Astrocyte (in vitro differentiated cells and primary cell): ENCODE measurements around the gene CD300LD. TPM values are rescaled to one million over a fixed set of nuclear protein-coding genes. Genes with fewer than 3 reads are reported as not detected.

ENCODE experiments used
- DNase-seq: peaks from one replicate; pipeline ENCODE4 v3.0.0-alpha.2; 2010; ENCODE audit warnings: low read depth
- FAIRE-seq: peaks from 2 replicates; lab custom pipeline; 2011; peaks lifted over from hg19 to GRCh38; lab: Jason Lieb, UNC
- H2AFZ ChIP-seq: 2 replicates; pipeline ENCODE4 v1.6.0; 2012; ENCODE audit warnings: low read depth, low read length, inconsistent platforms
- H3K27ac ChIP-seq: 2 replicates; pipeline ENCODE4 v1.5.1; 2011; ENCODE audit warnings: low read depth, low read length, inconsistent platforms
- H3K27me3 ChIP-seq: 2 replicates; pipeline ENCODE4 v1.6.0; 2011; ENCODE audit warnings: low read length, inconsistent platforms; ENCODE audit not compliant: insufficient read depth
- H3K36me3 ChIP-seq: 2 replicates; pipeline ENCODE4 v1.5.1; 2011; ENCODE audit warnings: low read length, inconsistent platforms; ENCODE audit not compliant: insufficient read depth
- H3K4me1 ChIP-seq: 2 replicates; pipeline ENCODE4 v1.5.1; 2011; ENCODE audit warnings: low read length, inconsistent platforms; ENCODE audit not compliant: insufficient read depth
- H3K4me2 ChIP-seq: 2 replicates; pipeline ENCODE4 v1.6.0; 2012; ENCODE audit warnings: low read length, inconsistent platforms
- H3K4me3 ChIP-seq: 2 replicates; pipeline ENCODE4 v1.5.1; 2011; ENCODE audit warnings: low read depth, mild to moderate bottlenecking, low read length, inconsistent platforms; ENCODE audit not compliant: insufficient read depth
- H3K79me2 ChIP-seq: 2 replicates; pipeline ENCODE4 v1.6.0; 2012; ENCODE audit warnings: mild to moderate bottlenecking, low read length, inconsistent platforms; ENCODE audit not compliant: insufficient read depth
- H3K9ac ChIP-seq: 2 replicates; pipeline ENCODE4 v1.6.0; 2012; ENCODE audit warnings: mild to moderate bottlenecking, low read length, inconsistent platforms
- H3K9me3 ChIP-seq: 2 replicates; pipeline ENCODE4 v1.5.1; 2012; ENCODE audit warnings: low read depth, mild to moderate bottlenecking, low read length, inconsistent platforms; ENCODE audit not compliant: insufficient read depth
- H4K20me1 ChIP-seq: 2 replicates; pipeline ENCODE4 v1.6.0; 2012; ENCODE audit warnings: low read length, inconsistent platforms; ENCODE audit not compliant: insufficient read depth
- H3K27ac Mint-ChIP-seq: one replicate; pipeline ENCODE4 v1.8.0; 2021; ENCODE audit warnings: mild to moderate bottlenecking, mixed read lengths; ENCODE audit not compliant: unreplicated experiment
- H3K27me3 Mint-ChIP-seq: one replicate; pipeline ENCODE4 v1.8.0; 2021; ENCODE audit warnings: low read depth, mixed read lengths; ENCODE audit not compliant: unreplicated experiment
- H3K36me3 Mint-ChIP-seq: one replicate; pipeline ENCODE4 v1.8.0; 2021; ENCODE audit warnings: low read depth, mixed read lengths; ENCODE audit not compliant: unreplicated experiment
- H3K4me1 Mint-ChIP-seq: one replicate; pipeline ENCODE4 v1.8.0; 2021; ENCODE audit warnings: low read depth, mixed read lengths; ENCODE audit not compliant: unreplicated experiment
- H3K4me3 Mint-ChIP-seq: one replicate; pipeline ENCODE4 v1.8.0; 2021; ENCODE audit warnings: mild to moderate bottlenecking, moderate library complexity, mixed read lengths; ENCODE audit not compliant: unreplicated experiment
- H3K9me3 Mint-ChIP-seq: one replicate; pipeline ENCODE4 v1.8.0; 2021; ENCODE audit warnings: mild to moderate bottlenecking, mixed read lengths; ENCODE audit not compliant: unreplicated experiment
- EZH2 ChIP-seq: IDR thresholded peaks from 2 replicates; pipeline ENCODE4 v1.6.1; 2012; ENCODE audit warnings: mild to moderate bottlenecking, low read length, inconsistent platforms; ENCODE audit not compliant: insufficient read depth
- total RNA-seq: library from RNA; stranded (reverse); gene quantifications from 2 replicates; pipeline ENCODE4 v1.2.1, GENCODE V29; 2021
- TF ChIP-seq, protein P1 (sequence below): IDR thresholded peaks from 2 replicates; pipeline ENCODE4 v1.5.1; 2011; ENCODE audit warnings: low read depth, mild to moderate bottlenecking, inconsistent platforms, low read length, moderate library complexity; ENCODE audit not compliant: insufficient read depth

CD300LD gene
- total RNA-seq, 1 donor from 2014 or later: not detected

DNA sequence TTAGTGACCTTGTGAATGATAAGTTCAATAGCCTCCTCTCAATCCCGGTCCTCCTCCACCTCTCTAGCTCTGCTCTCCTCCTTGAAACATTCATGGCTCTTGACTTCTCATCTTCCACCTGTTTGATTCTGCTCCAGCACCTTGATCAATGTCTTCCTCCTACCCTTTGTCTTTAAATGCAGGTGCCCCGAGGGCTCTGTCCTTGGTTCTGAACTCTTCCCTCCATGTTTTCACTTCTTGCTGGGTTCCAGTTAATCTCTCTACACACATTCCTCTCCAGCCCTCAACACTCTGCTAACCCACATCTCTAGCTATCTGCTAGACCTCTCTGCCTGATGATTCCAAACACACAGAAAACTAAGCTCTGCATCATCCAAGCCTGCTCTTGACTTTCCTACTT, 18.0 kb upstream of the CD300LD start:
- H3K4me3 ChIP-seq: no peak overlapping the region
- Mint-ChIP-seq H3K4me1 (peaks cover 8% of the 10 kb centered on the region), H3K9me3 (peaks cover 7% of the 10 kb centered on the region), H3K27me3 (peaks cover 56% of the 10 kb centered on the region), H3K36me3 (no peaks in the 10 kb centered on the region), H3K4me3 (no peak overlapping the region), H3K27ac (no peak overlapping the region)
- no peaks in the 10 kb centered on the region for H3K79me2 ChIP-seq
- H3K9ac ChIP-seq: no peak overlapping the region
- no peaks in the 10 kb centered on the region for H3K9me3 ChIP-seq
- H3K27ac ChIP-seq: no peak overlapping the region
- no peak for TF ChIP-seq EZH2
- TF ChIP-seq, protein P1, sequence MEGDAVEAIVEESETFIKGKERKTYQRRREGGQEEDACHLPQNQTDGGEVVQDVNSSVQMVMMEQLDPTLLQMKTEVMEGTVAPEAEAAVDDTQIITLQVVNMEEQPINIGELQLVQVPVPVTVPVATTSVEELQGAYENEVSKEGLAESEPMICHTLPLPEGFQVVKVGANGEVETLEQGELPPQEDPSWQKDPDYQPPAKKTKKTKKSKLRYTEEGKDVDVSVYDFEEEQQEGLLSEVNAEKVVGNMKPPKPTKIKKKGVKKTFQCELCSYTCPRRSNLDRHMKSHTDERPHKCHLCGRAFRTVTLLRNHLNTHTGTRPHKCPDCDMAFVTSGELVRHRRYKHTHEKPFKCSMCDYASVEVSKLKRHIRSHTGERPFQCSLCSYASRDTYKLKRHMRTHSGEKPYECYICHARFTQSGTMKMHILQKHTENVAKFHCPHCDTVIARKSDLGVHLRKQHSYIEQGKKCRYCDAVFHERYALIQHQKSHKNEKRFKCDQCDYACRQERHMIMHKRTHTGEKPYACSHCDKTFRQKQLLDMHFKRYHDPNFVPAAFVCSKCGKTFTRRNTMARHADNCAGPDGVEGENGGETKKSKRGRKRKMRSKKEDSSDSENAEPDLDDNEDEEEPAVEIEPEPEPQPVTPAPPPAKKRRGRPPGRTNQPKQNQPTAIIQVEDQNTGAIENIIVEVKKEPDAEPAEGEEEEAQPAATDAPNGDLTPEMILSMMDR: no peak
- H3K4me2 ChIP-seq: no peak overlapping the region
- H3K27me3 ChIP-seq: peaks cover 3% of the 10 kb centered on the region
- no peaks in the 10 kb centered on the region for H4K20me1 ChIP-seq
- FAIRE-seq (no peak), DNase-seq (no peak)
- no peak overlapping the region for H2AFZ ChIP-seq
- H3K36me3 ChIP-seq: no peaks in the 10 kb centered on the region
- H3K4me1 ChIP-seq: no peaks in the 10 kb centered on the region

DNA sequence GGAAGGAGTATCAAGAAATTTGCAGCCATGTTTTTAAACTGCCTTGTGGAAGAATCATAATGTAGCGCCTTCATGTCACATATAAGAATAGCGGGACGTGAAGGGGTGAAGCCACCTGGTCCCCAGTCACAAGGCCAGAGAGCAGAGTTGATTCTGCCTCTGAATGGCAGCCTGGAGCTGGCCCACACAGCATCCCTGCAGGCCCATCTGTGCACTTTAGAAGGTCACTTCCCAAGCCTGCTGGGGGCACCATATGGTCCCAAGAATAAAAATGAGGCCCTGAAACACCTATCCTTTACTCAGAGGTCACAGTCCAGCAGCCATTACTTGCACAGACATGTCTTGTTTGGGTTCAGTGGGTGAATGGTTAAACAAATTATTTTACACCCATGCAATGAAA, 16.4 kb upstream of the CD300LD start:
- no peaks in the 10 kb centered on the region for H3K9me3 ChIP-seq
- H3K9ac ChIP-seq: no peak overlapping the region
- DNase-seq: no peak
- H3K4me3 Mint-ChIP-seq: no peak overlapping the region
- no peak for TF ChIP-seq EZH2
- TF ChIP-seq, protein P1: no peak
- no peaks in the 10 kb centered on the region for H3K79me2 ChIP-seq
- no peak overlapping the region for H3K4me2 ChIP-seq
- peaks cover 10% of the 10 kb centered on the region for H3K4me1 Mint-ChIP-seq
- H3K4me3 ChIP-seq: no peak overlapping the region
- H3K27me3 ChIP-seq: peaks cover 5% of the 10 kb centered on the region
- H3K27ac ChIP-seq: no peak overlapping the region
- no peaks in the 10 kb centered on the region for H3K36me3 Mint-ChIP-seq
- H4K20me1 ChIP-seq: no peaks in the 10 kb centered on the region
- no peaks in the 10 kb centered on the region for H3K36me3 ChIP-seq
- no peak overlapping the region for H3K27ac Mint-ChIP-seq
- peaks cover 50% of the 10 kb centered on the region for H3K27me3 Mint-ChIP-seq
- no peaks in the 10 kb centered on the region for H3K4me1 ChIP-seq
- peaks cover 7% of the 10 kb centered on the region for H3K9me3 Mint-ChIP-seq
- no peak overlapping the region for H2AFZ ChIP-seq
- no peak for FAIRE-seq

DNA sequence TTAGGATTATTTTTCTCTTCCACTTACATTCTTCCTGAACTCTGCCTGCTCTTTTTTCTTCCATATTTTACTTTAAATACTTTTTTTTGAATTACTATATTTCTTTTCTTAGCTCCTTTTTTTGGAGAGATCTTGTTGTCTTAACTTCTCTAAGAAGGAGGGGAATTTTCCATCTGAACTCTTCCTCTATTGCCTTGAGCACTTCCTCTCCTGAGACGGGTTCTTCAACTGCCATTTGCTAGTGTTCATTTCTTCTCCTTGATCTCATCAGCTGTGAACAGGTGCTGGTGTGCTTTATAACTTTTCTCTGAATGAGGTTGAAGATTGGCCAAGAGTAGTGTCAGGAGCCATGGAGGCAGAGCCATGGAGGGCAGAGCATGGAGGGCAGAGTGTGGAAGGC, 15.1 kb upstream of the CD300LD start:
- Histone ChIP-seq H2AFZ (no peak overlapping the region), H3K79me2 (no peaks in the 10 kb centered on the region), H3K4me1 (no peaks in the 10 kb centered on the region), H3K9ac (no peak overlapping the region), H3K4me2 (no peak overlapping the region), H3K4me3 (no peak overlapping the region), H3K36me3 (no peaks in the 10 kb centered on the region), H4K20me1 (no peaks in the 10 kb centered on the region), H3K27ac (no peak overlapping the region), H3K9me3 (no peaks in the 10 kb centered on the region), H3K27me3 (peaks cover 9% of the 10 kb centered on the region)
- no peak overlapping the region for H3K27ac Mint-ChIP-seq
- H3K9me3 Mint-ChIP-seq: peaks cover 7% of the 10 kb centered on the region
- no peak for TF ChIP-seq EZH2
- TF ChIP-seq, protein P1: no peak
- no peaks in the 10 kb centered on the region for H3K36me3 Mint-ChIP-seq
- H3K4me3 Mint-ChIP-seq: no peak overlapping the region
- peaks cover 10% of the 10 kb centered on the region for H3K4me1 Mint-ChIP-seq
- H3K27me3 Mint-ChIP-seq: peaks cover 52% of the 10 kb centered on the region
- no peak for DNase-seq
- FAIRE-seq: no peak
